Type B pancreatic cell (in vitro differentiated cells): Measurements from ENCODE around the gene GABRB3. TPM values are rescaled to one million over a fixed set of nuclear protein-coding genes. Genes with fewer than 3 reads are reported as not detected.
A peak's percentile ranks its signal among the peaks of the same experiment; 100 is the strongest.

Experiments used
- DNase-seq: peaks from one replicate; pipeline ENCODE4 v3.0.0; 2021; ENCODE audit warnings: mixed read lengths; ENCODE audit not compliant: unreplicated experiment; ENCODE audit errors: extremely low spot score
- H3K27ac Mint-ChIP-seq: 2 replicates; pipeline ENCODE4 v1.8.0; 2021; ENCODE audit warnings: mild to moderate bottlenecking, mixed read lengths
- H3K27me3 Mint-ChIP-seq: 2 replicates; pipeline ENCODE4 v1.8.0; 2021; ENCODE audit warnings: mixed read lengths
- H3K36me3 Mint-ChIP-seq: 2 replicates; pipeline ENCODE4 v1.8.0; 2021; ENCODE audit warnings: mixed read lengths
- H3K4me1 Mint-ChIP-seq: one replicate; pipeline ENCODE4 v1.8.0; 2021; ENCODE audit warnings: mixed read lengths; ENCODE audit not compliant: unreplicated experiment
- H3K4me3 Mint-ChIP-seq: 2 replicates; pipeline ENCODE4 v1.8.0; 2021; ENCODE audit warnings: mild to moderate bottlenecking, mixed read lengths
- H3K9me3 Mint-ChIP-seq: 2 replicates; pipeline ENCODE4 v1.8.0; 2021; ENCODE audit warnings: mixed read lengths
- CTCF ChIP-seq: fragments of 200-600 bp; sonication (generic); conservative IDR thresholded peaks from 2 replicates; pipeline ENCODE4 v1.5.0; 2021; ENCODE audit warnings: antibody characterized with exemption, mild to moderate bottlenecking
- total RNA-seq: library from RNA; stranded (reverse); gene quantifications from 2 replicates; pipeline ENCODE4 v1.2.1, GENCODE V29; 2021; ENCODE audit warnings: low replicate concordance

Gene GABRB3
- total RNA-seq, 1 donor from 2014 or later: 28.5 TPM

- DNase-seq: no peak
- Mint-ChIP-seq H3K36me3 (no peaks in the 10 kb centered on the region), H3K27me3 (no peaks in the 10 kb centered on the region), H3K9me3 (no peaks in the 10 kb centered on the region), H3K4me1 (no peaks in the 10 kb centered on the region), H3K4me3 (no peak overlapping the region), H3K27ac (no peak overlapping the region)
- no peak for TF ChIP-seq CTCF
Measured at GRCh38 chr15:26620528-26621458, 152.1 kb downstream of the GABRB3 start.

GRCh38 chr15:26615927-26616302, 157.0 kb downstream of the GABRB3 start:
- Mint-ChIP-seq H3K9me3 (no peaks in the 10 kb centered on the region), H3K27ac (peak overlapping the region; percentile 63), H3K27me3 (no peaks in the 10 kb centered on the region), H3K4me3 (no peak overlapping the region), H3K4me1 (no peaks in the 10 kb centered on the region), H3K36me3 (no peaks in the 10 kb centered on the region)
- DNase-seq: no peak
- no peak for TF ChIP-seq CTCF

GRCh38 chr15:26615188-26615926, 157.5 kb downstream of the GABRB3 start:
- Mint-ChIP-seq H3K27me3 (no peaks in the 10 kb centered on the region), H3K9me3 (no peaks in the 10 kb centered on the region), H3K36me3 (no peaks in the 10 kb centered on the region), H3K4me3 (no peak overlapping the region), H3K4me1 (no peaks in the 10 kb centered on the region), H3K27ac (peak overlapping the region; percentile 63)
- no peak for DNase-seq
- no peak for TF ChIP-seq CTCF

- no peaks in the 10 kb centered on the region for H3K4me1 Mint-ChIP-seq
- DNase-seq: no peak
- H3K9me3 Mint-ChIP-seq: no peaks in the 10 kb centered on the region
- TF ChIP-seq CTCF: no peak
- H3K27me3 Mint-ChIP-seq: no peaks in the 10 kb centered on the region
- H3K4me3 Mint-ChIP-seq: no peak overlapping the region
- H3K36me3 Mint-ChIP-seq: no peaks in the 10 kb centered on the region
- H3K27ac Mint-ChIP-seq: no peak overlapping the region
Measured at GRCh38 chr15:26614734-26615133, 158.1 kb downstream of the GABRB3 start.

- no peak for TF ChIP-seq CTCF
- no peak for DNase-seq
- Mint-ChIP-seq H3K27ac (no peak overlapping the region), H3K9me3 (peaks cover 4% of the 10 kb centered on the region), H3K36me3 (no peaks in the 10 kb centered on the region), H3K4me3 (no peak overlapping the region), H3K4me1 (peaks cover 4% of the 10 kb centered on the region), H3K27me3 (no peaks in the 10 kb centered on the region)
Measured at GRCh38 chr15:26598704-26599103, 174.2 kb downstream of the GABRB3 start.
